Measurements from ENCODE around the gene TOMM70.

DNA sequence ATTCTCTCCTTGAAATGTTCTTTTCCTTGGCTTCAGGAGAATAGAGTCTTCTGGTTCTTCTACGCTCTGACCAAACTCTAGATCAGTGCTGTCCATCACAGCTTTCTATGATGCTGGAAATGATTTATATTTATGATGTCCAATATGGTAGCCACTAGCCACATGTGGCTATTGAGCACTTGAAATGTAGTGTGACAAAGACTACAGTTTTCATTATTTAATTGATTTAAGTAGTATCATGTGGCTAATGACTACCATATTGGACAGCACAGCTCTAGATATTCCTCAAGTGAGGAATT lies 3.3 kb upstream of the TOMM70 start:
- TF ChIP-seq, protein P1, sequence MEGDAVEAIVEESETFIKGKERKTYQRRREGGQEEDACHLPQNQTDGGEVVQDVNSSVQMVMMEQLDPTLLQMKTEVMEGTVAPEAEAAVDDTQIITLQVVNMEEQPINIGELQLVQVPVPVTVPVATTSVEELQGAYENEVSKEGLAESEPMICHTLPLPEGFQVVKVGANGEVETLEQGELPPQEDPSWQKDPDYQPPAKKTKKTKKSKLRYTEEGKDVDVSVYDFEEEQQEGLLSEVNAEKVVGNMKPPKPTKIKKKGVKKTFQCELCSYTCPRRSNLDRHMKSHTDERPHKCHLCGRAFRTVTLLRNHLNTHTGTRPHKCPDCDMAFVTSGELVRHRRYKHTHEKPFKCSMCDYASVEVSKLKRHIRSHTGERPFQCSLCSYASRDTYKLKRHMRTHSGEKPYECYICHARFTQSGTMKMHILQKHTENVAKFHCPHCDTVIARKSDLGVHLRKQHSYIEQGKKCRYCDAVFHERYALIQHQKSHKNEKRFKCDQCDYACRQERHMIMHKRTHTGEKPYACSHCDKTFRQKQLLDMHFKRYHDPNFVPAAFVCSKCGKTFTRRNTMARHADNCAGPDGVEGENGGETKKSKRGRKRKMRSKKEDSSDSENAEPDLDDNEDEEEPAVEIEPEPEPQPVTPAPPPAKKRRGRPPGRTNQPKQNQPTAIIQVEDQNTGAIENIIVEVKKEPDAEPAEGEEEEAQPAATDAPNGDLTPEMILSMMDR (optimal IDR thresholded peaks at IDR 0.05 in 1 of 3, IDR thresholded peaks at IDR 0.05 in 1 of 3, conservative IDR thresholded peaks at IDR 0.05 in 1 of 3; ENCODE audit: extremely low read depth in 1 of 3, insufficient read depth in 2 of 3, low read length in 3 of 3): no peak
- no peak for TF ChIP-seq EZH2 (IDR thresholded peaks at IDR 0.05; ENCODE audit: low read length)
